NCI-H2227 (cell line): ENCODE data around the gene ZNF853.
"Not testable (repeated sequence)": the region's sequence is repeated elsewhere in the genome, so short reads cannot be mapped to it uniquely, and the experiment has no call there.

Source experiments
- DNase-seq: peaks from one replicate; lab custom pipeline; 2025; ENCODE audit not compliant: unreplicated experiment; lab: John Stamatoyannopoulos, UW

The ZNF853 gene

DNA sequence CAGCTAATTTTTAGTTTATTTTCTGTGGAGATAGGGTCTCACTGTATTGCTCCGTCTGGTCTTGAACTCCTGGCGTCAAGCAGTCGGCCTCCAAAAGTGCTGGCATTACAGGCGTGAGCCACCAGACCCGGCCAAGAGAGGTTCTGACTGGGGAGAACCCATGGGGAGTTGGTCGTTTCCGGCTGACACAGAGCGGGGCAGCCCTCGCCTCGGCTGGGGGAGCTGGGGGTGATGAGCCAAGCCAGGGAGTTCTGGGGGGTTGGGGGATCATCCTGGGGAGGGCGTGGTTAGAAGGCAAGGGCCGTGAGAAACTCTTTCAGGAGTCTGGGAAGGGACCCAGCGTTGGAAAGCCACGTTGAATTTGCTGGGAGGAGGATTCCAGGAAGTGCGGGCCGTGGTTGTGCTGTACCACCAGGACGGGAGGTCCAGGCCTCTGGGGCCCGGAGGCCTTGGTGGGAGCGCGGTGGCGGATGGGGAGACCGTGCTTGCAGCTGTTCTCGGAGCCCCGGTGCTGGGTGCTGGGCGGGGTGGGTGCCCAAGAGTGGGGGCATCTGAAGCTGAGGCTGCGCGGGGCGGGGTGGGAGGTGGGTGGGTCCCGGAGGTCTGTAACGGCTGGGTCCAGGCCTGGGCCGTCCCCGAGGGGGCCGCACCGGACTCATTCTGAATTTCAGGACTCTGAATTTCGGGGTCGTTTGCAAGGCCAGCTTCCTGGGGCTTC lies 8.4 kb upstream of the ZNF853 start:
- no peak for DNase-seq

DNA sequence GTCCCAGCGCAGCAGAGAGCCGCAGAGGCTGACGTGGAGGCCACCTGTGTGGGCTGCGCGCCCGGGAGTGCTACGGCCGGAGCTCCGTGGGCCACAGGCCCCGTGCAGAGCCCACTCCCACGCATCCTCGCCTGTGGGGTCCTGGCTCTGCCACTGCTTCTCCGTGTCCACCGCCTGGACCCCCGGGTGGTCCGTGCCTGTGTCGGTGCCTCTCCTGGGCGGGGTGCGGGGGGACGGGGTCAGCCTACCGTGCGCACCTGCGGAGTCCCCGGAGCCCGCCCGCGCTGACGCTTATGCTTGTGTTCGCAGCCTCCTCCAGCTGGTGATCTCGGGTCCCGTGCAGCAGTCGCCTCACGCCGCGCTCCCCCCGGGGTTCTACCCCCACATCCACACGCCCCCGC lies 7.8 kb upstream of the ZNF853 start:
- no peak for DNase-seq

GRCh38 chr7:6608081-6608480 lies 7.3 kb upstream of the ZNF853 start:
- no peak for DNase-seq

DNA sequence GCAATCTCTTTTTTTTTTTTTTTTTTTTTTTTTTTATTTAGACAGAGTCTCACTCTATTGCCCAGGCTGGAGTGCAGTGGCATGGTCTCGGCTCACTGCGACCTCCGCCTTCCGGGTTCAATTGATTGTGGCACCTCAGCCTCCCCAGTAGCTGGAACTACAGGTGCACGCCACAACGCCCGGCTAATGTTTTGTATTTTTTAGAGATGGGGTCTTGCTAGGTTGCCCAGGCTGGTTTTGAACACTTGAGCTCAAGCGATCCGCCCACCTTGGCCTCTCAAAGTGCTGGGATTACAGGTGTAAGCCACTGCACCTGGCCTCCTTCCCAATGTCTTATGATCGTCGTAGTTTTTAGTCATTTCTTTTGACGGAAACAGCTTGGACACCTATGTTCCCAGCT lies 6.6 kb upstream of the ZNF853 start:
- no peak for DNase-seq

DNA sequence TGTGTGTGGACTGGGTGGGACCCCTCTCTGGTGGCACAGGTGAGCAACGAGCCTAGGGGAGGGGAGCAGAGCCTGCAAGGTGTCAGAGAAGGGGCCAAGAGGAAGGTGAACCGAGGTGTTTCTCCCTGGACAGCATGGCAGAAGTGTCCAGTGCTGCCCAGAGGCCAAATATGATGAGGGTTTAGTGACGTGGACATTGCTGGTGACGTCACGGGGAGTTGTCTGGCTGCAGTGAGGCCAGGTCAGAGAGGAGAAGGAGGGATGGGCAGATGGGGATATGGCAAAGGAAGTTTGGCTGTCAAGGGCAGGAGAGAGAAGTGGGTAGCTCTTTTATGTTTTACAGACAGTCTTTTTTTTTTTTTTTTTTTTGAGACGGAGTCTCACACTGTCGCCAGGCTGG lies 2.6 kb upstream of the ZNF853 start:
- DNase-seq, result no peak

DNA sequence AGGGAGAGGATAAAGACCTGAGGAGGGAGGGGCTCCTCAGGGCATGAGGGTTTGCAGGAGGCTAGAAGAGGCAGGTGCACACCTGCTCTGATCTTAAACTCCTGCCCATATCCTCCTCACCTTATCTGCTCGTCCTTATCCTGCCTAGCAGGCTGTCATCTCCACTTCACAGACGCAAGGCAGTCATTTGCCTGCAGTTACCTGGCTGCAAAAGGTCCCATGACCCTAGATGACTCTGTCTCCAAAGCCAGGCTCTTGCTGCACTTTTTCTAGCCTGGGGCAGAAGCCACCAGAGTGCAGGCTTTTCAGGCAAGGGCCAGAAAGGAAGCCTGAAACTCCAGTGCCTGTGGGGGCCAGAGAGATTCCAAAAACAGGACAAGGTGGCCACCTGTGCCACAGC lies 1.7 kb upstream of the ZNF853 start:
- DNase-seq, result no peak

GRCh38 chr7:6615723-6616555 lies 529 bp downstream of the ZNF853 start:
- DNase-seq, result peak; percentile 6

- DNase-seq, result no peak
These were observed 1.6 kb downstream of the ZNF853 start for GRCh38 chr7:6616854-6617643.

DNA sequence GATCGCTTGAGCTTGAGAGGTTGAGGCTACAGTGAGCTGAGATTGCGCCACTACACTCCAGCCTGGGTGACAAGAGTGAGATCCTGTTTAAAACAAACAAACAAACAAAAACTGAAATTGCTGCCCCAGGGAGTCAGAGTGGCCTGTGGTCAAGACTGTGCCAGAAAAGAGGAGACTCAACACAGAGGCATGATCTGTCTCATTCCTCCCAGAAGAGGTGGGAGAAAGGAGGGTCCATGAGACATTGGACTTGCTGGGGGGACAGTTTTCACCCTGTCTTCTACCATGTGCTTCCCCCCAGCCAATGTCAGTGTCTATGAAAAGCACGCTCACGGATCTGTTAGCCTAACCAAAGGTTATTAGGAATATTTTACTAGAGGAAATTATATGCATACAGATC lies 3.2 kb downstream of the ZNF853 start:
- DNase-seq, result no peak

- no peak for DNase-seq
These were observed 4.6 kb downstream of the ZNF853 start for GRCh38 chr7:6619961-6620360.

DNA sequence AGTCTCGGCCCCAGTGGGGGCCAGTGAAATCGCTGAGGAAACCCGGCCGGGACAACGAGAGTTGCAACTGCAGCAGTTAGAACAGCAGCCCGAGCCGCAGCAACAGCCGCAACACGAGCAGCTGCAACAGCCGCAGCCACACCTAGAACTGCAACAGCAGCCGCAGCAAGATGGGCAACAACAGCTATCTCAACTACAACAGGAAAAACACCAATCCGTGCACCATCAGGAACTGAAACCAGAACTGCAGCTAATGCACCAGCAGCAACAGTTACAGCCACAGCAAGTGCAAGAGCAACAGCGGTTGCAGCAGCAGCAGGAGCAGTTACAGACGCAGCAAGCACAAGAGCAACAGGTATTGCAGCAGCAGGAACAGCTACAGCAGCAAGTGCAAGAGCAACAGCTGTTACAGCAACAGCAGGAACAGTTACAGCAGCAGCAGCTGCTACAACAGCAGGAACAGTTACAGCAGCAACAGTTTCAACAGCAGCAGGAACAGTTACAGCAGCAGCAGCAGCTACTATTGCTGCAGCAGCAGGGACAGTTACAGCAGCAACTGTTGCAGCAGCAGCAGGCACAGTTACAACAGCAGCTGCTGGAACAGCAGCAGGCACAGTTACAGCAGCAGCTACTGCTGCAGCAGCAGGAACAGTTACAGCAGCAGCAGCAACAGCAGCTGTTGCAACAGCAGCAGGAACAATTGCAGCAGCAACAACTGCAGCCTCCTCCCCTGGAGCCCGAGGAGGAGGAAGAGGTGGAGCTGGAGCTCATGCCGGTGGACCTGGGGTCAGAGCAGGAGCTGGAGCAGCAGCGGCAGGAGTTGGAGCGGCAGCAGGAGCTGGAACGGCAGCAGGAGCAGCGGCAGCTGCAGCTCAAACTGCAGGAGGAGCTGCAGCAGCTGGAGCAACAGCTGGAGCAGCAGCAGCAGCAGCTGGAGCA lies 6.1 kb downstream of the ZNF853 start:
- no peak for DNase-seq

DNA sequence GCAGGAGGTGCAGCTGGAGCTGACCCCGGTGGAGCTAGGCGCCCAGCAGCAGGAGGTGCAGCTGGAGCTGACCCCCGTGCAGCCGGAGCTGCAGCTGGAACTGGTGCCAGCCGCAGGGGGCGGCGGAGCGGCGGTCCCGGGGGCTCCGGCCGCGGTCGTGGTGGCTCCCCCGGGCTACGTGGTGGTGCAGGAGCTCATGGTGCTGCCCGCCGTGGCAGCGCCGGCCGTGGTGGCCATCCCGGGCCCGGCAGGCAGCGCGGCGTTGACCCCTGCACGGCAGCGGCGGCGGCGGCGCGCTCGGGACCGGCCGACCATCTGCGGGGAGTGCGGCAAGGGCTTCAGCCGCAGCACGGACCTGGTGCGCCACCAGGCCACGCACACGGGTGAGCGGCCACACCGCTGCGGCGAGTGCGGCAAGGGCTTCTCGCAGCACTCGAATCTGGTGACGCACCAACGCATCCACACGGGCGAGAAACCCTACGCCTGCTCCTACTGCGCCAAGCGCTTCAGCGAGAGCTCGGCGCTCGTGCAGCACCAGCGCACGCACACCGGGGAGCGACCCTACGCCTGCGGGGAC lies 6.8 kb downstream of the ZNF853 start:
- no peak for DNase-seq

GRCh38 chr7:6623589-6624245 lies 8.3 kb downstream of the ZNF853 start:
- DNase-seq, result no peak

GRCh38 chr7:6624246-6624611 lies 8.8 kb downstream of the ZNF853 start:
- no peak for DNase-seq

- peak; percentile 11 for DNase-seq
These were observed 12.6 kb downstream of the ZNF853 start for GRCh38 chr7:6628045-6628444.

- DNase-seq, result no peak
These were observed 14.8 kb downstream of the ZNF853 start for GRCh38 chr7:6630007-6630849.

GRCh38 chr7:6631605-6632004 lies 16.2 kb downstream of the ZNF853 start:
- DNase-seq, result no peak

DNA sequence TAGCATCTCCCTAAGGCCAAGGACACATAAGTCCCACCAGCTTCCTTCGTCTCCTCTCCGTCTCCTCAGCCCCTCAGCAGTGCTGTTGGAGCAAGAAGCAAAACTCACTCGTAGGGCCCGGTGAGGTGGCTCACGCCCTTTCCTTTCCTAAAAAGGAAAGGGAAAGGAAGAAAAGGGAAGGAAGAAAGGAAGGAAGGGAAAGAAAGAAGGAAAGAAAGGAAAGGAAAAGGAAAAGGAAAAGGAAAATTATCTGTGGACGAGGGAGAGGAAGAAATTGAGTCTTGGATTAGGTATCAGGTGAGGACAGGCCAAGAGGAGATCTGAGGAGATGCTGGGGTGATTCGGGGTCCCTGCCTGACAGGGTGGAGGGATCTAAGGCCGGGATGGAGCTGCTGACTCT lies 18.6 kb downstream of the ZNF853 start:
- DNase-seq, result no peak

DNA sequence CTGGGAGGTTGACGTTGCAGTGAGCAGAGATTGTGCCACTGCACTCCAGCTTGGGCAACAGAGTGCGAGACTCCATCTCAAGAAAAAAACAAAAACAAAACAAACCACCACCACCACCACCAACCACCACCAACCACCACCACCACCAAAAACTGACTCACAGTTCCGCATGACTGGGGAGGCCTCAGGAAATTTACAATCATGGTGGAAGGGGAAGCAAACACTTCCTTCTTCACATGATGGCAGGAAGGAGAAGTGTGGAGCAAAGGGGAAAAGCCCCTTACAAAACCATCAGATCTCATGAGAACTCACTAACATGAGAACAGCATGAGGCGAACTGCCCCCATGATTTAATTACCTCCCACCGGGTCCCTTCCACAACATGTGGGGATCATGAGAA lies 19.6 kb downstream of the ZNF853 start:
- DNase-seq, result not testable (repeated sequence)
